GM18867 (cell line): ENCODE data around the gene PDZK1.
"Not testable (repeated sequence)": the region's sequence is repeated elsewhere in the genome, so short reads cannot be mapped to it uniquely, and the experiment has no call there.

Experiments used
- ATAC-seq: cut with Tn5 transposase; IDR thresholded peaks from one replicate; pipeline ENCODE4 v1.9.1; 2021; ENCODE audit warnings: mild to moderate bottlenecking, moderate library complexity; ENCODE audit not compliant: unreplicated experiment

Gene PDZK1

GRCh38 chr1:145711213-145711651, 4.1 kb upstream of the PDZK1 start:
- ATAC-seq: no peak

DNA sequence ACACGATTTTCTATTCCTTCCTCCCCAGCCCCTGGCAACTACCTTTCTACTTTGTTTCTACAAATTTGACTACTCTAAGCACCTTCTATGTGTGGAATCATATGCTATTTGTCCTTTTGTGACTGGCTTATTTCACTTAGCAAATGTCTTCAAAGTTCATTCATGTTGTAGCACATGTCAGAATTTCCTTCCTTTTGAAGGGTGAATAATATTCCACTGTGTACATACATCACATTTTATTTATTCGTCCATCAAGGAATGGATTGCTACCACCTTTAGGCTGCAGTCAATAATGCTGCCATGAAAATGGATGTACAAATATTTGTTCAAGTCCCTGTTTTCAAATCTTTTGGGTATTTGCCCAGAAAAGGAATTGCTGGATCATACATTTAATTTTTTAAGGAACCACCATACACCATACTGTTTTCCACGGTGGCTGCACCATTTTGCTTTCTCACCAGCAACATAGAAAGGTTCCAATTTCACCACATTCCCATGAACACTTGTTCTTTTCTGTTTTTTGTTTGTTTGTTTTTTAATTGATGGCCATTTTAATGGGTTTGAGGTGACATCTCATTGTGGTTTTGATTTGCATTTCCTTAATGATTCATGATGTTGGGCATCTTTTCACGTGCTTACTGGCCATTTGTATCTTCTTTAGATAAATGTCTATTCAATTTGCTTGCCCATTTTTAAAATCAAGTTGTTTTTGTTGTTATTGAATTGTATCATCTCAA, 3.3 kb upstream of the PDZK1 start:
- no peak for ATAC-seq

DNA sequence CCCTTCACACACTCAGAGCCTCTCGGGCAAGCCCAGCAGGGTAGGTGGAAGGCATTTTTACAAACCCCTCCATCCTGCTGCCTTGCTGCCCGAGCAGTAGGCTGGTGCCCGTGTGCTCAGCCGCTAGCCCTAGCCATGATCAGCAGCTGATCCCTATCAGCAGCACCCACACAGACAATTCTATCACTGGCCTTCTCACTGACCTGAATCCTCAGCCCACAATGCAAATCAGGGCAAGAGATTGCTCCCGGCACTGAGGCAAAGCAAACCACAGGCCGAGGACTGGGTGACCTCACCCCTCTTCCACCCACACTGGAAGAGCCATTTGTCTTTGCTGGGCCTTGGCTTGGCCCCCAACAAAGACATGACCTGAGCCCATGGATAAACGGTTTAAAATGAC, 895 bp upstream of the PDZK1 start:
- peak; percentile 47 for ATAC-seq

DNA sequence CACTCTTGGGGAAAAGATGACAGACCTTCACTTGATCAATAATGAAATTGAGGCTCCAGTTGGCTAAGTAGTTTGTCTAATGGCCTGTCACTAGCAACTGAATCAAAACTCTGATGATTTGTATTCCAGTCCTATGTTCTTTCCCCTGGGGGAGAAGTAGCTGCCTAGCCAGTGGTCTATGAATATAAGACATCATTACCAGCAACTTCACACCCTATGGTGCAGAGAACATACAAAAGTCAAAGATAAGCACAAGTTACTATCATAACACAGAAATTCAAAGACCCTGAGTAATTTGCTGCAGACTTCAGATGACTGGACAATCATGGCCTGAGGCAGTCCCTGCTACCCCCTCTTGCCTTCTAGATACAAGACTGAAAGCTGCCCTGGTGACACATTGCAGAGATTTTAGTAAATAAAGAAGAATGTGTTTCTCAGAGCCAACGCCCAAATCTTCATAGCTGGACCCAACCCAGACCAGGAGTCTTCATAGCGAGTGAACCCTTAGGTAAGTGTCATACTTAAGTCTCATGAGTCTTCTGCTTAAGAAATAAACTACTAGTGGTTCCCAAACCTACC, 993 bp downstream of the PDZK1 start:
- no peak for ATAC-seq

DNA sequence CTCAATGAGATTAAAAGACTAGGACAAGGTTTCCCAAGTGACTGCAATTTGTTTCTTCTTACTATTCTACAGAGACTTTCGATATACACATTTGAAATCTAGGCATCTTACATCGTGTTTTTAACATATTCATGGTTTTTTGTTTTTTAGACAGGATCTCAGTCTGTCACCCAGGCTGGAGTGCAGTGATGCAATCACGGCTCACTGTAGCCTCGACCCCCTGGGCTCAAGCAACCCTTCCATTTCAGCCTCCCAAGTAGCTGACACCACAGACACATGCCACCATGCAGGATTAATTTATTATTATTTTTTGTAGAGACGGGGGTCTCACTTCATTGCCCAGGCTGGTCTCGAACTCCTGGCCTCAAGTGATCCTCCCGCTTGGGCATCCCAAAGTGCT, 1.5 kb downstream of the PDZK1 start:
- ATAC-seq: no peak

DNA sequence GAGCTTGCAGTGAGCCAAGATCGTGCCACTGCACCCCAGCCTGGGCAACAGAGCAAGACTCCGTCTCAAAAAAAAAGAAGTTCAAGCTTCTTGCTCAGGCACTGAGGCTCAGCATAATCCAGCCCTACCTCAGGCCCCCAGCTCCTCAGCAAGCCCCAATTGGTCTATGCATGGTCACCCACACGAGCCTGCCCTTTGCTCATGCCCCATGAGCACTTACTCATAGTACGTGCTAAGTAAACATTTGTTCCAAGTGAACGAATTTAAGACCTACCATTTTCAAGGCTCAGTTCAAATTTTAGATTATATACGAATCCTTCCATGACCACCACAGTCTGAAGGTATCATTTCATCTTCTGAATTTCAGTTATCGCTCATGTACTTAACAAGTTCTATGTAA, 4.3 kb downstream of the PDZK1 start:
- ATAC-seq: no peak

DNA sequence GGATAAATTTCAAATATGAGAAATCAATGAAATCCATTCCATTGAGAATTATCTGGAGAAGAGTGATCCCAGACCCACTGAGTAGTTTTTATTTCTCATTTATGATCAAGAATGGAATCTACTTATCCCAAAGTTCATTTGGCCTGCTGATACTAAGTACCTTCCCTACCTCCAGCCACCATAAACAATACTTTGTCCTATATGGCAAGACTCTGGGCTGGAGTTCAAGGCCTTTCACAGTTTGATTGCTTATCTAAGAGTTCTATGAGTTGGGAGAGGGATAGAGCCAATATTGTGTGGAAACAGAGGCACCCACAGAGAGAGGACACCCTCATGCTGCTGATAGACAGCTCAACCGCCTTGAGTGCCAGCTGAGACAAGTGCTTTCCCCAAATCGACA, 5.1 kb downstream of the PDZK1 start:
- no peak for ATAC-seq

DNA sequence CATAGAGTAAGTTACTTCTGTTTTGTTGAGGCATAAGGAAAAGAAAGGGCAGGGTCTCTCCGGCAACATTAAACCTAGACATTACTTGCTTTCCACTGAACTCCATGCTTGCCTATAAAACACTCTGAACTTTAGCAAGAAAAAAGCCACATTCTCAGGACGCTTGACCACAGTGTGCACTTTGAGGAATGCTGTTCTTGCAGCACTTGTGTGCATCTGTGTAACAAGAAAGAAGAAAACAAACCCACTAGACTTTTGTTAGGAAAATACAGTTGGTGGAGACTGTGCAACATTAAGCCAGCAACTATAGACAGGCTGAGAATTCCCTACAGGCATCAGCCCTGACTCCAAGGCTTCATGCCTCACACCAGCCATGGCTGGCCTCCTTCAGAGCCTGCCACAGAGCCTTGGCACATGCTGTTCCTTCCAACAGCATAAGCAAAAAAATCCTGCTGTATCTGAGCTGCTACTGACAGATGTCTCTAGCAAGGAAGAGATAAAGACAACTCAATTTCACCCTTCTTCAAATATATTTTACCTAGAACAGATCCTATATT, 5.8 kb downstream of the PDZK1 start:
- ATAC-seq: no peak

DNA sequence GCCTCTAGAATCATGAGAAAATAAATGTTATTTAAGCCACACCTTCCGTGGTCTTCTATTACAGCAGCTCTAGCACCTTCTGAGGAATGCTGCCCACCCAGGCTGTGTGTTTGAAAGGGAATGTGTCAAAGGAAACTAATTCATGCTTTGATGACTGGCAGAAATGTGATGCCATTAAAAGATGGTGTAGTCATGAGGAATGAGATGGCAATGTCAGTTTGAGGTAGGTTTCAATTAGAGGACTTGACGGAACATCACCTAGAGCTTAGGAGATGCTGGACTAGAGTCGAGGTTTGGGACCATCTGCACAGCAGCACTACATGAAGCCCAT, 10.6 kb downstream of the PDZK1 start:
- ATAC-seq: no peak

DNA sequence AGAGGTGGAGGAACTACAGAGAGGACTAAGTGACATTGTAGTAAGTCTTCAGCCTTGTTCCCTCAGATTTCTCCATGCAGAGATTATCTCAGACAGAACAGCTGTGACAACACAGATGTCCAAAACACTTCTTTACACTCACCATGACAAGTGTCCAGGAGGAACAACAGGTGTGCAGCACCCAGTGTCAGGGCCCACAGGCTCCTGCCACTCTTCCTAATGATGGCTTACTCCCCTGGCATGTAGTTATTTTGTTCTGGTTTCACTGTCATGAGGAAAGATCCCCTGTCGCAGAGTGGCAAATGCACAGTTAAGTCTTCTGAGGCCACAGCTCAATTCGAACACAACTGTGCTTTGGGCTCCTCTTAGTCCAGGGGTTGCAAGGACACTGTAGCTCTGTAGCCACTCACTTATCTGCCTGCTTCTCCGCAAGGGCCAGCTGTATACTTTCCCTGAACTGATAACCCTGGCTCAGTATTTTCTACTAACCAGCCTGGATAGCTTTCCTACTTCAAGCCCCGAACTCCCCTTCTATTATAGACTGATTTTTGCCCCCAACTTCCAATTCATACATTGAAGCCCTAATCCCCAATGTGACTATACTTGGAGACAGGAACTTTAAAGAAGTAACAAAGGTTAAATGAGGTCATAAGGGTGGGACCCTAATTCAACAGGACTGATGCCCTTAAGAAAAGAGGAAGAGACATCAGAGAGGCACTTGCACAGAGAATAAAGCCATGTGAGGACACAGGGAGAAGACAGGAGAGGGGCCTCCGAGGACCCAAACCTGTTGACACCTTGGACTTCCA, 11.1 kb downstream of the PDZK1 start:
- no peak for ATAC-seq

- no peak for ATAC-seq
Observed at GRCh38 chr1:145692785-145693443, 14.3 kb downstream of the PDZK1 start.

DNA sequence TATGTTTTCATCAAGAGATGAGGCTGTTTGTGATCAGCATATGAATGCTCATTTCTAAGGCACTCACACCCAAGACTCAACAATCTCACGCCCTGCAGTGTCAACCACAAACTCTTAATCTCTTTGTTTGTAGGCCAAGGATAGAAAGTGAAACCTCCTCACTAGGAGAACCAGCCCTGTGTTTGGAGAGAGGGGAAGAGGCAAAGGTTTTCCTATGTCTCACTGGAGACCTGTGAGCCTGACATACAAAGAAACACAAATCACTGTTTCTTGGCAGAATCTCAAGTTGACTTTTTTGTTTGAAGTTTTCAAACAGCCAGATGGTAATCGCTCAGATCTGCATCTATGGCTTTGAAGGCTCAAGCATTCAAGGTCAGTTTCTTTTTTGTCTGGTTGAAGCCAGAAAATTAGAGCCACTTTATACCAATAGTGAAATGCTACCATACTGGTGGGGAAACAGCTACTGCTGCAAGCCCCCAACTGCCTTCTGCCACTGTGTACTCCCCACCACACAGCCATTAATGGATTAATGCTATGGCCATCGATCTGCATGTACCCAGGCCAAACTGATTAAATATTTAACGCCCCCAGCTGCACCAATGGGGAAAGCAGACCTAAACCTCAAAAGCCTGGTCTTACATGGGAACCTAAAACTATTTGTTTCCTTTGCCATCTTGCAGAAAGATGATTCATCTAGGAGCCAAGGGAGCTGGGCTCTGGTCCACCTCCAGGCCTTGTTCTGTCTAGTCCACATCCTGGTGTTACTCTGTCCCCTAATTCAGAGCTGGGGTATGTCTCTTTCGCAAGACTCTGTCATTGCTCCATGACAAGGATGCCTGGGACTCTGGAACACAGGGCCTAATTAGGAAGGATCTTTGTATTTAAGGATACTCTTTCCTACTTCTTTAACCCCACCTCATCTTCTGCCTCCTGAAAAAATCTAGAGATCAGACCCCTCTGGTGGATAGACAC, 16.3 kb downstream of the PDZK1 start:
- ATAC-seq: peak; percentile 90

DNA sequence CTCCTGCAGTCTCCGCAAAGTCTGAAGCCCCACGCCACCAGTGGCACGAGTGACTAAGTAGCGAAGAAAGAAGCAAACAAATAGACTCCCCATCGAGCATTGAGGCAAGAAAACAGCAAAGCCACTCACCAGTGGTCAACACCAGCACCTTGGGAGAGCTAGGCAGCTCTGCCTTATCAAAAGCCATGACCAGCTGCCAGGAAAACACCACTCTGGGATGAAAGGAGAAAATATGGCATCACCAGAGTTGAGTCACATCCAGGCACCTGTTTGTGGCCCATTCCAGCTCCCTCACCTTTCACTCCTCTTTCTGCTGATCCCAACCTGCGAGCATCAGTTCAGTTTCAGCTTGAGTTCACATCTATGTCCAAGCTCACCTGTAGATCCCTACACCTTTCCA, 17.2 kb downstream of the PDZK1 start:
- no peak for ATAC-seq

DNA sequence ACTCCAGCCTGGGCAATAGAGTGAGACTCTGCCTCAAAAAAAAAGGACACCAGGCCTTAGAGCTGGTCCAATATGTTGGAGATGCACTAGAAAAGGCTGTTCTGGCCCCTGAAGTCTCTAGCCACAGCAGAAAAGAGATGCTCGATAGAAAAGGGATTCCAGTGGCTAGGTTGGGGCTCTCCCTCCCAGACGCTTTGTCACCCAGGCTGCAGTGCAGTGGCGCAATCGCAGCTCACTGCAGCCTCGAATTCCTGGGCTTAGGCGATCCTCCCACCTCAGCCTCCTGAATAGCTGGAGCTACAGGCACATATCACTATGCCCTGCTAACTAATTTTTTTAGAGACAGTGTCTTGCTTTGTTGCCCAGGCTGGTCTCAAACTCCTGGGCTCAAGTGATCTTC, 18.2 kb downstream of the PDZK1 start:
- no peak for ATAC-seq

DNA sequence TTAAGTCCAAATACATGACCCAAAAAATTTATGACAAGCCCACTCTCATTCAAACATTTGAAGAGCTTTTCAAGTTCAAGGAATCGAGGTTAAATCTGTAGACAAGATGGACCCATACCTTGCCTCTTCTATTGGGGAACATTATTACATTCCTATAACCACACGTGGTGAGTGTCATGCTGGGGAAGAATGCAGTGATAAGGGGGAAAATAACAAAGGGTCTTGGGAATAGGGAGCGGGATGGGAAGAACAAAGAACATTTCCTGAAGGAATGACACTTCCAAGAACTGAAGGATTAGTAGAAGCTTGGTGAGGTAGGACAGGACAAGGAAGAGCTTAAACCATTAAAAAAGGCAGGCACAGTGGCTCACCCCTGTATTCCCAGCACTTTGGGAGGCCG, 18.8 kb downstream of the PDZK1 start:
- ATAC-seq: no peak

- ATAC-seq: not testable (repeated sequence)
Observed at GRCh38 chr1:145686078-145686477, 21.1 kb downstream of the PDZK1 start.

- not testable (repeated sequence) for ATAC-seq
Observed at GRCh38 chr1:145684858-145685257, 22.3 kb downstream of the PDZK1 start.

DNA sequence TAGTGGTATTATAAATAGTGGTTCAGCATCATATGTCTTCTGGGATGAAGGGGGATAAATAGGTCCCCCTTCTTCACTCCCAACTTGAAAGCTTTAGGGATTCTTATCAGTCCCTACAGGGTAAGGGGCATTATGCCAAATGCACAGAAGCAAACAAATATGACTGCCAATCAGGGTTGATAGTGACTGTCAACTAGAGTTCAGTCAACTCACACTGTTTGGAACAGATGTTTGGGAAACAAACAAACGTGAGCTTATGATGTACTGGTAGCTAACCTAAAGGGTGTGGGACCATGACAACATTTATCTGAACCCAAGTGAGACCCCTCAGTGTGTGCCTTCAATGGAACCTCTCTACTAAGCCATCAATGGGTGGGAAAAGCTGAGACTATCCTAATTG, 34.0 kb downstream of the PDZK1 start:
- not testable (repeated sequence) for ATAC-seq

- not testable (repeated sequence) for ATAC-seq
Observed at GRCh38 chr1:145670995-145671745, 36.0 kb downstream of the PDZK1 start.
